Stomach (tissue), 9 donors: ENCODE data around the gene LRRC4C. TPM values are rescaled to one million over a fixed set of nuclear protein-coding genes. Genes with fewer than 3 reads are reported as not detected.

Experiments used
- DNase-seq, 2 donors: peaks; one replicate each; pipeline versions ENCODE4 v3.0.0 to v3.0.0-alpha.2; 2013 to 2019
- H3K27ac ChIP-seq, 5 donors: fragments of 200-600 bp in 4 of 5; sonication (generic) in 4 of 5; one replicate each; pipeline ENCODE4 v1.5.1; 2013 to 2019; ENCODE audit warnings: mild to moderate bottlenecking in 1 of 5, moderate library complexity in 1 of 5
- H3K27me3 ChIP-seq, 3 donors: fragments of 200-600 bp; sonication (generic); one replicate each; pipeline ENCODE4 v1.5.1; 2017 to 2019; ENCODE audit warnings: mixed run types in 1 of 3
- H3K36me3 ChIP-seq, 4 donors: fragments of 200-600 bp; sonication (generic); 1 replicate in 3 of 4; 2 replicates in 1 of 4; pipeline ENCODE4 v1.5.1; 2016 to 2019
- H3K4me1 ChIP-seq, 4 donors: fragments of 200-600 bp; sonication (generic); one replicate each; pipeline ENCODE4 v1.5.1; 2016 to 2019
- H3K4me3 ChIP-seq, 4 donors: fragments of 200-600 bp; sonication (generic) in 3 of 4; one replicate each; pipeline ENCODE4 v1.5.1; 2016 to 2019; ENCODE audit warnings: mild to moderate bottlenecking in 1 of 4
- H3K9me3 ChIP-seq, 4 donors: fragments of 200-600 bp; sonication (generic); one replicate each; pipeline ENCODE4 v1.5.1; 2016 to 2019
- EP300 ChIP-seq: sonication (generic); formaldehyde crosslinking; IDR thresholded peaks from one replicate; pipeline ENCODE4 v1.6.1; 2017; ENCODE audit warnings: antibody characterized with exemption
- POLR2A ChIP-seq, 4 donors: fragments of 450-650 bp; IDR thresholded peaks; one replicate each; pipeline ENCODE4 v1.6.1; 2016; ENCODE audit warnings: antibody characterized with exemption in 4 of 4, control low read depth in 2 of 4, mild to moderate bottlenecking in 1 of 4, moderate library complexity in 1 of 4
- POLR2AphosphoS5 ChIP-seq, 3 donors: sonication (generic); formaldehyde crosslinking; IDR thresholded peaks; one replicate each; pipeline ENCODE4 v1.6.1; 2016; ENCODE audit warnings: antibody characterized with exemption in 3 of 3
- WGBS, 5 donors: extraction: QIAGEN DNeasy Blood & Tissue Kit in 3 of 5; methylation state at CpG; one replicate each; pipeline versions ENCODE4 v1.1.5 to v1.1.7; 2013 to 2018; 5-methylcytosine and 5-hydroxymethylcytosine counted together
- intact Hi-C: fragments of 100-400 bp; cut with DNase I; formaldehyde crosslinking; loops from one replicate; pipeline ENCODE4 v1.15.1; 2023; ENCODE audit warnings: low total_unique reads
- polyA plus RNA-seq, 3 donors: library from polyadenylated mRNA; stranded (reverse); fragments of 200-250 nt; gene quantifications; one replicate each; pipeline ENCODE4 v1.2.3, GENCODE V29; 2013
- total RNA-seq, 5 donors: library from RNA; depleted of rRNA; stranded (reverse); fragments of >200 nt; gene quantifications; one replicate each; pipeline versions ENCODE4 v1.1.0 to v1.2.3, GENCODE V29; 2014 to 2016
- TF ChIP-seq, protein P1 (sequence below), 7 experiments: fragments of 450-650 bp in 4 of 7; fragments of 200-600 bp in 3 of 7; sonication (generic) in 3 of 7; IDR thresholded peaks; one replicate each; pipeline ENCODE4 v1.5.1; 2016 to 2019; ENCODE audit warnings: antibody characterized with exemption in 7 of 7, control low read depth in 2 of 7, mild to moderate bottlenecking in 1 of 7
- donor health status: healthy with polysubstance abuse.
- donor health status: Bipolar disorder and iron deficiency.
- donor health status: healthy.

The LRRC4C gene
- total and polyA plus RNA-seq, 8 donors, result 0.31 to 3.3 (median 0.45) TPM; not detected in 4

DNA sequence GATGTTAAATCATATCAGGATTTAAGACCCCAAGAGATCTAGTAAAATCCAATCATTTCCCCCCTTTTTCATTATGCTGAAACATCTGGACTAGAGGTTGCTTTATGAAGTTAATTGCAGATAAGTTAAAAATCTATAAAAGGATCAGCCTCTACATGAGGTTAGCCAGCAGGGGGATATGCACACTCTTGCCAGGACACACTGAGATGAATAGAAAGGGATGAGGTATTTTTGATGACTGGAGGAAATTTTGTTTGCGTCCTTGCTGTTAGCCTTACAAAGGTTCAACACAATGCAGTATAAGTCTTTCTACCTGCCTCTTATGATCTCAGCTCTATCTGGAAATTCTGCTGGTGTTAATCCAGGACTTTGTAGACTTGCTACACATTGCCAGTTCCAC, 1034.3 kb downstream of the LRRC4C start:
- WGBS, 5 donors, result 86 to 97% (median 88%) methylated on average over 1 of the region's 1 CpG
- DNase-seq, result no peak
- intact Hi-C loops, result no loop called here
- no peak overlapping the region for H3K4me3 ChIP-seq
- H3K27me3 ChIP-seq, result no peaks in the 10 kb centered on the region
- no peak overlapping the region for H3K27ac ChIP-seq
- H3K9me3 ChIP-seq, result no peaks in the 10 kb centered on the region
- no peak for TF ChIP-seq EP300
- TF ChIP-seq POLR2A (IDR thresholded peaks at IDR 0.05), result no peak
- TF ChIP-seq POLR2AphosphoS5 (IDR thresholded peaks at IDR 0.05), result no peak
- TF ChIP-seq, protein P1, sequence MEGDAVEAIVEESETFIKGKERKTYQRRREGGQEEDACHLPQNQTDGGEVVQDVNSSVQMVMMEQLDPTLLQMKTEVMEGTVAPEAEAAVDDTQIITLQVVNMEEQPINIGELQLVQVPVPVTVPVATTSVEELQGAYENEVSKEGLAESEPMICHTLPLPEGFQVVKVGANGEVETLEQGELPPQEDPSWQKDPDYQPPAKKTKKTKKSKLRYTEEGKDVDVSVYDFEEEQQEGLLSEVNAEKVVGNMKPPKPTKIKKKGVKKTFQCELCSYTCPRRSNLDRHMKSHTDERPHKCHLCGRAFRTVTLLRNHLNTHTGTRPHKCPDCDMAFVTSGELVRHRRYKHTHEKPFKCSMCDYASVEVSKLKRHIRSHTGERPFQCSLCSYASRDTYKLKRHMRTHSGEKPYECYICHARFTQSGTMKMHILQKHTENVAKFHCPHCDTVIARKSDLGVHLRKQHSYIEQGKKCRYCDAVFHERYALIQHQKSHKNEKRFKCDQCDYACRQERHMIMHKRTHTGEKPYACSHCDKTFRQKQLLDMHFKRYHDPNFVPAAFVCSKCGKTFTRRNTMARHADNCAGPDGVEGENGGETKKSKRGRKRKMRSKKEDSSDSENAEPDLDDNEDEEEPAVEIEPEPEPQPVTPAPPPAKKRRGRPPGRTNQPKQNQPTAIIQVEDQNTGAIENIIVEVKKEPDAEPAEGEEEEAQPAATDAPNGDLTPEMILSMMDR (IDR thresholded peaks at IDR 0.05), result no peak
- no peaks in the 10 kb centered on the region for H3K36me3 ChIP-seq
- no peaks in the 10 kb centered on the region for H3K4me1 ChIP-seq

DNA sequence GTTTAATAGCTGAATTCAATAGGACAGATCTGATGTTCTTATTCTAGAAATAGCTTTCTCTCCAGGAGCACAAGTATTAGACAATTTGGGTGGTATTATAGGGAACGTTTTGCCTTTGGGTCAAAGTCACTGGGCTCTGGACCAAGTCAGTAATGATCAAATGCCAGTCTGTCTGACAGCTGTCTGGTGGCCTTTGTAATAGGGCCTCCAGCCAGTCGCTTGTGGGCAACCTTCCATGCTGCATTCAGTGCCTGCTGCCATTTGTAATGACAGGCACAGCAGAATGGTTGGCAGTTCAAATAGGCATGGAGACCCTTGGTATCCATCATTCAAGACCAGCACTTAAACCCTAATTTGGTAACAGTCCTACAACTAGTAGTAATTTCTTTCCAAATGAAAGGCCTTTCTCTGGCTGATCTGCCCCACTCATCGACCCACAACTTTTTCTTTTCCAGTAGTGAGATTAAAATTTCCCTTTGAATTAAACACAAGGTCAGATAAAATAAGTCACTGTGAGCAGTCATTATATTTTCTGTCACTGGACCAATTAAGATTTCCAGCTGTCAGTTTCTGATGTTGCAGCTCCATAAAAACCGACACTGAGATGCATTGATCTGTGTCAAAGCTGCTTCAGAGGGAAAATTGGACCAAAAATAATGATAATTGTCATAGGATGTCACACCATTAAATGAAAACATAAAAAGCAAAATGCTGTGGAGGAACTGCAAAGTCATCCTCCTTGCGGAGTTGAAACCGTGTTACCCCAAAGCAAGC, 1038.1 kb downstream of the LRRC4C start:
- no peak overlapping the region for H3K27ac ChIP-seq
- intact Hi-C loops, result no loop called here
- no peak overlapping the region for H3K4me3 ChIP-seq
- no peaks in the 10 kb centered on the region for H3K9me3 ChIP-seq
- DNase-seq, result no peak
- no peak for TF ChIP-seq EP300
- WGBS, 5 donors, result 77 to 81% (median 80%) methylated on average over 6 of the region's 6 CpGs
- H3K4me1 ChIP-seq, result no peaks in the 10 kb centered on the region
- no peaks in the 10 kb centered on the region for H3K27me3 ChIP-seq
- no peaks in the 10 kb centered on the region for H3K36me3 ChIP-seq

DNA sequence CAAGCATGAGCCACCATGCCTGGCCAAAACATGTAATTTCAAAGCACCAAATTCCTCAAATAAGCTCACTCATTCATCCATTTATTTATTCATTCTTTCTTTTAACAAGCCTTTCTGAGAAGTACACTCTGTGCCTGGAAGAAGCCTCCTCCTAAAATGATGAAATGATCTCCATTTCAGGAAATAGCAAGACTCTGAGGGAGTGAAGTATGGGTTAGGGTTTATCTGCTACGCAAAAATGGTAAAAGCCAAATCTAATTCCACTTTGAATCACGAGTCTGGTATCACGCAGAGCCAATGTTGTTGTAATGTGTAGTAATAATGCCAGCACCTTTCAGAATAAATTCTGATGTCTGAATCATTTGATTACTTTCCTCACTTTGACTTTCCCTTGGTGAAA, 1041.8 kb downstream of the LRRC4C start:
- Histone ChIP-seq H3K27me3 (no peaks in the 10 kb centered on the region), H3K4me3 (no peak overlapping the region), H3K4me1 (no peaks in the 10 kb centered on the region), H3K36me3 (no peaks in the 10 kb centered on the region), H3K27ac (no peak overlapping the region), H3K9me3 (no peaks in the 10 kb centered on the region)
- intact Hi-C loops, result no loop called here
- 82 to 90% (median 85%) methylated on average over 3 of the region's 3 CpGs for WGBS, 5 donors
- DNase-seq, result no peak
- TF ChIP-seq POLR2AphosphoS5 (IDR thresholded peaks at IDR 0.05) (no peak), POLR2A (IDR thresholded peaks at IDR 0.05) (no peak), EP300 (no peak)
- TF ChIP-seq, protein P1 (IDR thresholded peaks at IDR 0.05), result no peak

DNA sequence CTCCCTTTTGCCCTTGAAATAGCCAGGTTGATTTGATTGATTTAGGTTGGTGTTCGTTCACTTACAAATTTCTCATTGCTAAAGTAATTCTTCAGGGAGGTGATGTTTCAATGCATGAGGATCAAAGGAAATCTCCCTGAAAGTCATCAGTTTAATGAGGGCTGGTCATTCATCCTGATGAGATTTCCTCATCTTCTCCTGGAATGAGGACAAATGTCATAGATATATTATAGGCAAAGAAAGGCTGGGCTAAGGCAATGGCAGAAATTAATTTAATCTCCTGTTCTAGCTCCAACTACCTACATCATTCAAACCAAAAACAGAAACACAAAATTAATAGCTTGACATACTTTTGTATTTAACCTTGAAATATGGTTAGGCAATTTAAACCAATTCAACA, 1052.1 kb downstream of the LRRC4C start:
- 44 to 68% (median 59%) methylated on average over 1 of the region's 1 CpG for WGBS, 5 donors

More for the DNA sequence above, 1052.1 kb downstream of the LRRC4C start:
- Histone ChIP-seq H3K27ac (no peak overlapping the region), H3K9me3 (no peaks in the 10 kb centered on the region), H3K36me3 (no peaks in the 10 kb centered on the region), H3K4me1 (no peaks in the 10 kb centered on the region), H3K4me3 (no peak overlapping the region), H3K27me3 (no peaks in the 10 kb centered on the region)
- TF ChIP-seq, protein P1 (IDR thresholded peaks at IDR 0.05), result no peak
- TF ChIP-seq POLR2AphosphoS5 (IDR thresholded peaks at IDR 0.05) (no peak), POLR2A (IDR thresholded peaks at IDR 0.05) (no peak), EP300 (no peak)
- no peak for DNase-seq
- intact Hi-C loops, result no loop called here
